ENCODE results near the gene GINS2. TPM values are rescaled to one million over a fixed set of nuclear protein-coding genes. Genes with fewer than 3 reads are reported as not detected.

GINS2 gene
- total RNA-seq, 1 experiment from 2014 or later = 38.0 TPM

GRCh38 chr16:85637061-85637807 lies 51.5 kb downstream of the GINS2 start (continued):
- TF ChIP-seq HMGXB4 (CRISPR knock-in tag; IDR thresholded peaks at IDR 0.05) (no peak), GRHL2 (CRISPR knock-in tag; IDR thresholded peaks at IDR 0.05; ENCODE audit: insufficient replicate concordance, severe bottlenecking) (no peak), CTCF (IDR thresholded peaks at IDR 0.05) (no peak), USF2 (CRISPR knock-in tag; IDR thresholded peaks at IDR 0.05) (no peak)

GRCh38 chr16:85636234-85636812 lies 52.4 kb downstream of the GINS2 start:
- ChIA-PET CTCF (interaction anchor here (0.8 to 3.7 kb wide), 6 partner anchors 13 to 195 kb away, joined by 3 to 24 read pairs (median 4); no protein-coding TSS in a partner anchor), POLR2A (interaction anchor here (0.7 to 0.8 kb wide), 2 partner anchors 73 to 234 kb away, joined by 3 read pairs; no protein-coding TSS in a partner anchor)
- ATAC-seq (no peak), DNase-seq (ENCODE audit: low spot score) (no peak)
- Mint-ChIP-seq H3K9me3 (no peaks in the 10 kb centered on the region), H3K36me3 (no peaks in the 10 kb centered on the region), H3K4me3 (no peak overlapping the region), H3K27ac (no peak overlapping the region), H3K27me3 (ENCODE audit: low read depth) (no peaks in the 10 kb centered on the region), H3K4me1 (no peaks in the 10 kb centered on the region; the same call in 1 of the 2 replicates)
- TF ChIP-seq TEAD4 (CRISPR knock-in tag; IDR thresholded peaks at IDR 0.05) (no peak), ESRRA (CRISPR knock-in tag; IDR thresholded peaks at IDR 0.05; ENCODE audit: borderline replicate concordance) (no peak), E2F5 (CRISPR knock-in tag; IDR thresholded peaks at IDR 0.05) (no peak), NFYB (CRISPR knock-in tag; conservative IDR thresholded peaks at IDR 0.05; ENCODE audit: low read depth) (no peak), OVOL2 (CRISPR knock-in tag; IDR thresholded peaks at IDR 0.05; ENCODE audit: borderline replicate concordance) (no peak)
- TF ChIP-seq, protein P1, sequence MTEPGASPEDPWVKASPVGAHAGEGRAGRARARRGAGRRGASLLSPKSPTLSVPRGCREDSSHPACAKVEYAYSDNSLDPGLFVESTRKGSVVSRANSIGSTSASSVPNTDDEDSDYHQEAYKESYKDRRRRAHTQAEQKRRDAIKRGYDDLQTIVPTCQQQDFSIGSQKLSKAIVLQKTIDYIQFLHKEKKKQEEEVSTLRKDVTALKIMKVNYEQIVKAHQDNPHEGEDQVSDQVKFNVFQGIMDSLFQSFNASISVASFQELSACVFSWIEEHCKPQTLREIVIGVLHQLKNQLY (CRISPR knock-in tag; IDR thresholded peaks at IDR 0.05) = no peak
- TF ChIP-seq, protein P2, sequence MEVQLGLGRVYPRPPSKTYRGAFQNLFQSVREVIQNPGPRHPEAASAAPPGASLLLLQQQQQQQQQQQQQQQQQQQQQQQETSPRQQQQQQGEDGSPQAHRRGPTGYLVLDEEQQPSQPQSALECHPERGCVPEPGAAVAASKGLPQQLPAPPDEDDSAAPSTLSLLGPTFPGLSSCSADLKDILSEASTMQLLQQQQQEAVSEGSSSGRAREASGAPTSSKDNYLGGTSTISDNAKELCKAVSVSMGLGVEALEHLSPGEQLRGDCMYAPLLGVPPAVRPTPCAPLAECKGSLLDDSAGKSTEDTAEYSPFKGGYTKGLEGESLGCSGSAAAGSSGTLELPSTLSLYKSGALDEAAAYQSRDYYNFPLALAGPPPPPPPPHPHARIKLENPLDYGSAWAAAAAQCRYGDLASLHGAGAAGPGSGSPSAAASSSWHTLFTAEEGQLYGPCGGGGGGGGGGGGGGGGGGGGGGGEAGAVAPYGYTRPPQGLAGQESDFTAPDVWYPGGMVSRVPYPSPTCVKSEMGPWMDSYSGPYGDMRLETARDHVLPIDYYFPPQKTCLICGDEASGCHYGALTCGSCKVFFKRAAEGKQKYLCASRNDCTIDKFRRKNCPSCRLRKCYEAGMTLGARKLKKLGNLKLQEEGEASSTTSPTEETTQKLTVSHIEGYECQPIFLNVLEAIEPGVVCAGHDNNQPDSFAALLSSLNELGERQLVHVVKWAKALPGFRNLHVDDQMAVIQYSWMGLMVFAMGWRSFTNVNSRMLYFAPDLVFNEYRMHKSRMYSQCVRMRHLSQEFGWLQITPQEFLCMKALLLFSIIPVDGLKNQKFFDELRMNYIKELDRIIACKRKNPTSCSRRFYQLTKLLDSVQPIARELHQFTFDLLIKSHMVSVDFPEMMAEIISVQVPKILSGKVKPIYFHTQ (CRISPR knock-in tag; IDR thresholded peaks at IDR 0.05) = no peak
